ENCODE data around the gene SH3TC1. TPM values are rescaled to one million over a fixed set of nuclear protein-coding genes. Genes with fewer than 3 reads are reported as not detected.

The SH3TC1 gene
- total and polyA plus RNA-seq, 4 donors: 6.5 to 34.6 (median 25.8) TPM

DNA sequence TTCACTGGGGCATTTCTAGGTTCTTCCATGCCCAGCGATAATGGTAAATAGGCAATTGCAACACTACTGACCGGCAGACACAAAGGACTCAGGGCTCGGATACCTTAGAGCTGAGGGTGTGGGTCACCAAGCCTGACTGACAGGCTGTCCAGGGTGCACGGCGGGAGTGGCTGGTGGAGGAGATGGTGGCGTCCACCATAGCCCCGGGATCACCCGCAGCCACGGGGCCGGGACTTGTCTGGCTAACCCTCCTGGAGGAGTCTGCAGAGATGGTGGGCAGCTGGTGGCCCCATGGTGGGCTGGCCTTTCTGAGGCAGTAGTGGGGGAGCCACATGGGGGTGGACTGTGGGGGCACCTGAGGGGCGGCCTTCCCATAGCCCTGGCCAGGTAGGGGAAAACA is 28.7 kb upstream of the SH3TC1 start:
- Histone ChIP-seq H3K36me3 (ENCODE audit: control insufficient read depth in 4 of 4, insufficient read depth in 3 of 4, low read depth in 1 of 4, low read length in 3 of 4) (no peaks in the 10 kb centered on the region), H3K27me3 (ENCODE audit: control insufficient read depth in 4 of 4, insufficient read depth in 4 of 4, low read length in 3 of 4) (no peaks in the 10 kb centered on the region), H3K9ac (ENCODE audit: low read depth in 1 of 2, low read length in 2 of 2) (no peak overlapping the region), H3K9me3 (ENCODE audit: control insufficient read depth in 4 of 4, low read length in 3 of 4) (peaks cover 2 to 8% (median 6%) of the 10 kb centered on the region in 4 donors), H3K4me3 (ENCODE audit: low read depth in 1 of 3, low read length in 3 of 3) (no peak overlapping the region), H3K4me1 (ENCODE audit: control insufficient read depth in 4 of 4, insufficient read depth in 4 of 4, low read length in 3 of 4) (no peaks in the 10 kb centered on the region), H3K27ac (ENCODE audit: low read depth in 1 of 2, low read length in 2 of 2) (no peak overlapping the region)
- no peak for DNase-seq (ENCODE audit: low spot score)
- TF ChIP-seq TAF1 (conservative IDR thresholded peaks at IDR 0.05) (no peak), YY1 (IDR thresholded peaks at IDR 0.05) (no peak), FOXA1 (IDR thresholded peaks at IDR 0.05) (no peak), FOXA2 (IDR thresholded peaks at IDR 0.05) (no peak), MAX (IDR thresholded peaks at IDR 0.05) (no peak), HNF4G (IDR thresholded peaks at IDR 0.05) (no peak), NR2F2 (IDR thresholded peaks at IDR 0.05) (no peak), RXRA (IDR thresholded peaks at IDR 0.05) (no peak), RAD21 (IDR thresholded peaks at IDR 0.05) (no peak), JUND (IDR thresholded peaks at IDR 0.05) (no peak), HNF4A (conservative IDR thresholded peaks at IDR 0.05) (no peak), GABPA (IDR thresholded peaks at IDR 0.05 in 1 of 2, conservative IDR thresholded peaks at IDR 0.05 in 1 of 2) (no peak)
- TF ChIP-seq, protein P1, sequence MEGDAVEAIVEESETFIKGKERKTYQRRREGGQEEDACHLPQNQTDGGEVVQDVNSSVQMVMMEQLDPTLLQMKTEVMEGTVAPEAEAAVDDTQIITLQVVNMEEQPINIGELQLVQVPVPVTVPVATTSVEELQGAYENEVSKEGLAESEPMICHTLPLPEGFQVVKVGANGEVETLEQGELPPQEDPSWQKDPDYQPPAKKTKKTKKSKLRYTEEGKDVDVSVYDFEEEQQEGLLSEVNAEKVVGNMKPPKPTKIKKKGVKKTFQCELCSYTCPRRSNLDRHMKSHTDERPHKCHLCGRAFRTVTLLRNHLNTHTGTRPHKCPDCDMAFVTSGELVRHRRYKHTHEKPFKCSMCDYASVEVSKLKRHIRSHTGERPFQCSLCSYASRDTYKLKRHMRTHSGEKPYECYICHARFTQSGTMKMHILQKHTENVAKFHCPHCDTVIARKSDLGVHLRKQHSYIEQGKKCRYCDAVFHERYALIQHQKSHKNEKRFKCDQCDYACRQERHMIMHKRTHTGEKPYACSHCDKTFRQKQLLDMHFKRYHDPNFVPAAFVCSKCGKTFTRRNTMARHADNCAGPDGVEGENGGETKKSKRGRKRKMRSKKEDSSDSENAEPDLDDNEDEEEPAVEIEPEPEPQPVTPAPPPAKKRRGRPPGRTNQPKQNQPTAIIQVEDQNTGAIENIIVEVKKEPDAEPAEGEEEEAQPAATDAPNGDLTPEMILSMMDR (IDR thresholded peaks at IDR 0.05; ENCODE audit: low read depth, low read length, missing input control): no peak
- TF ChIP-seq, protein P2, sequence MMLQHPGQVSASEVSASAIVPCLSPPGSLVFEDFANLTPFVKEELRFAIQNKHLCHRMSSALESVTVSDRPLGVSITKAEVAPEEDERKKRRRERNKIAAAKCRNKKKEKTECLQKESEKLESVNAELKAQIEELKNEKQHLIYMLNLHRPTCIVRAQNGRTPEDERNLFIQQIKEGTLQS (IDR thresholded peaks at IDR 0.05): no peak
- TF ChIP-seq, protein P3, sequence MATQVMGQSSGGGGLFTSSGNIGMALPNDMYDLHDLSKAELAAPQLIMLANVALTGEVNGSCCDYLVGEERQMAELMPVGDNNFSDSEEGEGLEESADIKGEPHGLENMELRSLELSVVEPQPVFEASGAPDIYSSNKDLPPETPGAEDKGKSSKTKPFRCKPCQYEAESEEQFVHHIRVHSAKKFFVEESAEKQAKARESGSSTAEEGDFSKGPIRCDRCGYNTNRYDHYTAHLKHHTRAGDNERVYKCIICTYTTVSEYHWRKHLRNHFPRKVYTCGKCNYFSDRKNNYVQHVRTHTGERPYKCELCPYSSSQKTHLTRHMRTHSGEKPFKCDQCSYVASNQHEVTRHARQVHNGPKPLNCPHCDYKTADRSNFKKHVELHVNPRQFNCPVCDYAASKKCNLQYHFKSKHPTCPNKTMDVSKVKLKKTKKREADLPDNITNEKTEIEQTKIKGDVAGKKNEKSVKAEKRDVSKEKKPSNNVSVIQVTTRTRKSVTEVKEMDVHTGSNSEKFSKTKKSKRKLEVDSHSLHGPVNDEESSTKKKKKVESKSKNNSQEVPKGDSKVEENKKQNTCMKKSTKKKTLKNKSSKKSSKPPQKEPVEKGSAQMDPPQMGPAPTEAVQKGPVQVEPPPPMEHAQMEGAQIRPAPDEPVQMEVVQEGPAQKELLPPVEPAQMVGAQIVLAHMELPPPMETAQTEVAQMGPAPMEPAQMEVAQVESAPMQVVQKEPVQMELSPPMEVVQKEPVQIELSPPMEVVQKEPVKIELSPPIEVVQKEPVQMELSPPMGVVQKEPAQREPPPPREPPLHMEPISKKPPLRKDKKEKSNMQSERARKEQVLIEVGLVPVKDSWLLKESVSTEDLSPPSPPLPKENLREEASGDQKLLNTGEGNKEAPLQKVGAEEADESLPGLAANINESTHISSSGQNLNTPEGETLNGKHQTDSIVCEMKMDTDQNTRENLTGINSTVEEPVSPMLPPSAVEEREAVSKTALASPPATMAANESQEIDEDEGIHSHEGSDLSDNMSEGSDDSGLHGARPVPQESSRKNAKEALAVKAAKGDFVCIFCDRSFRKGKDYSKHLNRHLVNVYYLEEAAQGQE (IDR thresholded peaks at IDR 0.05): no peak
- 94% methylated on average over 11 of the region's 11 CpGs for WGBS

GRCh38 chr4:8171266-8171665 is 27.8 kb upstream of the SH3TC1 start:
- Histone ChIP-seq H3K9me3 (ENCODE audit: control insufficient read depth in 4 of 4, low read length in 3 of 4) (peaks cover 2 to 8% (median 6%) of the 10 kb centered on the region in 4 donors), H3K9ac (ENCODE audit: low read depth in 1 of 2, low read length in 2 of 2) (no peak overlapping the region), H3K27me3 (ENCODE audit: control insufficient read depth in 4 of 4, insufficient read depth in 4 of 4, low read length in 3 of 4) (no peaks in the 10 kb centered on the region), H3K36me3 (ENCODE audit: control insufficient read depth in 4 of 4, insufficient read depth in 3 of 4, low read depth in 1 of 4, low read length in 3 of 4) (no peaks in the 10 kb centered on the region), H3K4me1 (ENCODE audit: control insufficient read depth in 4 of 4, insufficient read depth in 4 of 4, low read length in 3 of 4) (no peaks in the 10 kb centered on the region), H3K4me3 (ENCODE audit: low read depth in 1 of 3, low read length in 3 of 3) (no peak overlapping the region), H3K27ac (ENCODE audit: low read depth in 1 of 2, low read length in 2 of 2) (no peak overlapping the region)
- DNase-seq (ENCODE audit: low spot score): no peak
- no peak for TF ChIP-seq FOXA2 (IDR thresholded peaks at IDR 0.05)
- TF ChIP-seq, protein P2 (IDR thresholded peaks at IDR 0.05): no peak
- no peak for TF ChIP-seq HNF4A (conservative IDR thresholded peaks at IDR 0.05)
- TF ChIP-seq HNF4G (IDR thresholded peaks at IDR 0.05): no peak
- no peak for TF ChIP-seq MAX (IDR thresholded peaks at IDR 0.05)
- TF ChIP-seq FOXA1 (IDR thresholded peaks at IDR 0.05): no peak
- no peak for TF ChIP-seq GABPA (IDR thresholded peaks at IDR 0.05 in 1 of 2, conservative IDR thresholded peaks at IDR 0.05 in 1 of 2)
- WGBS: 83% methylated on average over 7 of the region's 7 CpGs
